HL-60 (cell line): Measurements from ENCODE around the gene WTAP.

ENCODE experiments used
- DNase-seq, 2 experiments: peaks; one replicate each; pipeline ENCODE4 v3.0.0-alpha.2; 2010 to 2020; ENCODE audit warnings: low read depth in 1 of 2, low spot score in 1 of 2
- H3K27ac ChIP-seq: fragments of 250-450 bp; sonication (Bioruptor Pico); replicated peaks from 2 replicates; pipeline ENCODE4 v1.5.1; 2020; ENCODE audit warnings: mild to moderate bottlenecking, moderate library complexity
- H3K27me3 ChIP-seq: fragments of 250-450 bp; sonication (Bioruptor Pico); 2 replicates; pipeline ENCODE4 v1.5.1; 2021; ENCODE audit warnings: mild to moderate bottlenecking, moderate library complexity; ENCODE audit not compliant: insufficient read depth, poor library complexity, severe bottlenecking
- H3K4me3 ChIP-seq: replicated peaks from 2 replicates; pipeline ENCODE4 v1.5.1; 2011; ENCODE audit warnings: mild to moderate bottlenecking, control low read depth, low read length; ENCODE audit not compliant: insufficient read depth
- GABPA ChIP-seq: IDR thresholded peaks from 2 replicates; pipeline ENCODE4 v1.6.1; 2012; ENCODE audit warnings: low read depth
- POLR2AphosphoS5 ChIP-seq: IDR thresholded peaks from 2 replicates; pipeline ENCODE4 v1.6.1; 2012; ENCODE audit warnings: low read depth
- SPI1 ChIP-seq: IDR thresholded peaks from 2 replicates; pipeline ENCODE4 v1.6.1; 2012; ENCODE audit warnings: low read depth, mild to moderate bottlenecking, borderline replicate concordance
- TF ChIP-seq, protein P1 (sequence below): IDR thresholded peaks from 2 replicates; pipeline ENCODE4 v1.6.1; 2012; ENCODE audit warnings: low read depth; ENCODE audit not compliant: insufficient replicate concordance
- TF ChIP-seq, protein P2 (sequence below): IDR thresholded peaks from one replicate; pipeline ENCODE4 v1.5.1; 2011; ENCODE audit warnings: low read length, control low read depth, inconsistent platforms; ENCODE audit not compliant: insufficient read depth

Gene WTAP

DNA sequence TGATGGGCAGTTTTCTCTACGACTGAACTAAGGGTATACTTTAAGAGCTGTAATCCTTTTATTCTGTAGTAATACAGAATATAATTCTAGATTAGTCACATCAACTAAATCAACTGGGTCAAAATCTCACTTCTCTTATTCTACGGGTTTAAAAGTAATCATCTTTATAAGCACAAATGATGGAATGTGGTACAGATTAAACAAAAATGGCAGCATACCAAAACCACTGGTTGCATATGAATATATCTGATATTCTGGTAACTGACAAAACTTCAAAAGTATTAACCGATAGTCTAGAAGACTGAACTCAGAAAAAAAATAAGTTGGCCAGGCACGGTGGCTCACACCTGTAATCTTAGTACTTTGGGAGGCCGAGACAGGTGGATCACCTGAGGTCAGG is 41.3 kb upstream of the WTAP start:
- H3K27me3 ChIP-seq = no peaks in the 10 kb centered on the region
- DNase-seq = no peak
- H3K27ac ChIP-seq = no peak overlapping the region
- TF ChIP-seq, protein P1, sequence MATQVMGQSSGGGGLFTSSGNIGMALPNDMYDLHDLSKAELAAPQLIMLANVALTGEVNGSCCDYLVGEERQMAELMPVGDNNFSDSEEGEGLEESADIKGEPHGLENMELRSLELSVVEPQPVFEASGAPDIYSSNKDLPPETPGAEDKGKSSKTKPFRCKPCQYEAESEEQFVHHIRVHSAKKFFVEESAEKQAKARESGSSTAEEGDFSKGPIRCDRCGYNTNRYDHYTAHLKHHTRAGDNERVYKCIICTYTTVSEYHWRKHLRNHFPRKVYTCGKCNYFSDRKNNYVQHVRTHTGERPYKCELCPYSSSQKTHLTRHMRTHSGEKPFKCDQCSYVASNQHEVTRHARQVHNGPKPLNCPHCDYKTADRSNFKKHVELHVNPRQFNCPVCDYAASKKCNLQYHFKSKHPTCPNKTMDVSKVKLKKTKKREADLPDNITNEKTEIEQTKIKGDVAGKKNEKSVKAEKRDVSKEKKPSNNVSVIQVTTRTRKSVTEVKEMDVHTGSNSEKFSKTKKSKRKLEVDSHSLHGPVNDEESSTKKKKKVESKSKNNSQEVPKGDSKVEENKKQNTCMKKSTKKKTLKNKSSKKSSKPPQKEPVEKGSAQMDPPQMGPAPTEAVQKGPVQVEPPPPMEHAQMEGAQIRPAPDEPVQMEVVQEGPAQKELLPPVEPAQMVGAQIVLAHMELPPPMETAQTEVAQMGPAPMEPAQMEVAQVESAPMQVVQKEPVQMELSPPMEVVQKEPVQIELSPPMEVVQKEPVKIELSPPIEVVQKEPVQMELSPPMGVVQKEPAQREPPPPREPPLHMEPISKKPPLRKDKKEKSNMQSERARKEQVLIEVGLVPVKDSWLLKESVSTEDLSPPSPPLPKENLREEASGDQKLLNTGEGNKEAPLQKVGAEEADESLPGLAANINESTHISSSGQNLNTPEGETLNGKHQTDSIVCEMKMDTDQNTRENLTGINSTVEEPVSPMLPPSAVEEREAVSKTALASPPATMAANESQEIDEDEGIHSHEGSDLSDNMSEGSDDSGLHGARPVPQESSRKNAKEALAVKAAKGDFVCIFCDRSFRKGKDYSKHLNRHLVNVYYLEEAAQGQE = no peak
- TF ChIP-seq, protein P2, sequence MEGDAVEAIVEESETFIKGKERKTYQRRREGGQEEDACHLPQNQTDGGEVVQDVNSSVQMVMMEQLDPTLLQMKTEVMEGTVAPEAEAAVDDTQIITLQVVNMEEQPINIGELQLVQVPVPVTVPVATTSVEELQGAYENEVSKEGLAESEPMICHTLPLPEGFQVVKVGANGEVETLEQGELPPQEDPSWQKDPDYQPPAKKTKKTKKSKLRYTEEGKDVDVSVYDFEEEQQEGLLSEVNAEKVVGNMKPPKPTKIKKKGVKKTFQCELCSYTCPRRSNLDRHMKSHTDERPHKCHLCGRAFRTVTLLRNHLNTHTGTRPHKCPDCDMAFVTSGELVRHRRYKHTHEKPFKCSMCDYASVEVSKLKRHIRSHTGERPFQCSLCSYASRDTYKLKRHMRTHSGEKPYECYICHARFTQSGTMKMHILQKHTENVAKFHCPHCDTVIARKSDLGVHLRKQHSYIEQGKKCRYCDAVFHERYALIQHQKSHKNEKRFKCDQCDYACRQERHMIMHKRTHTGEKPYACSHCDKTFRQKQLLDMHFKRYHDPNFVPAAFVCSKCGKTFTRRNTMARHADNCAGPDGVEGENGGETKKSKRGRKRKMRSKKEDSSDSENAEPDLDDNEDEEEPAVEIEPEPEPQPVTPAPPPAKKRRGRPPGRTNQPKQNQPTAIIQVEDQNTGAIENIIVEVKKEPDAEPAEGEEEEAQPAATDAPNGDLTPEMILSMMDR = no peak
- no peak for TF ChIP-seq SPI1
- no peak for TF ChIP-seq POLR2AphosphoS5
- no peak overlapping the region for H3K4me3 ChIP-seq

DNA sequence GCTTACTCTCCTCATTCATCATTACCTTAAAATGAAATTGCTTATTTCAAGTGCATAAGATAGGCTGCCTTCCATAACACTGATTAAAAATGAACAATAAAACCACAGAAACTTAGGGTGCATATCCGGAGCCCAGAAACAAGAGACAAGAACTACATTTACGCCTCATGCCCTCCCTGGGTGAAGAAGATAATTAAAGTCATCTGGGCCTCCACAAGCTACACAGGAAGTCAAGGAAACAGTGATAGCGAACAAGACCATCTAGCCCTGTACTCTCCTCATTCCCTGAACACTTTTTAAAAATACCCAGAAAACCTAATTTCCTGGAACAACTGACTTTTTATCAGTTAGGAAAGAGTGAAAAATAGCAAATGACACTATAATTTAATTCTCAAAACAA is 40.6 kb upstream of the WTAP start:
- DNase-seq = no peak
- Histone ChIP-seq H3K27ac (no peak overlapping the region), H3K4me3 (no peak overlapping the region), H3K27me3 (no peaks in the 10 kb centered on the region)
- TF ChIP-seq POLR2AphosphoS5 = no peak
- TF ChIP-seq, protein P2 = no peak
- TF ChIP-seq GABPA = no peak
- no peak for TF ChIP-seq SPI1
- TF ChIP-seq, protein P1 = no peak

DNA sequence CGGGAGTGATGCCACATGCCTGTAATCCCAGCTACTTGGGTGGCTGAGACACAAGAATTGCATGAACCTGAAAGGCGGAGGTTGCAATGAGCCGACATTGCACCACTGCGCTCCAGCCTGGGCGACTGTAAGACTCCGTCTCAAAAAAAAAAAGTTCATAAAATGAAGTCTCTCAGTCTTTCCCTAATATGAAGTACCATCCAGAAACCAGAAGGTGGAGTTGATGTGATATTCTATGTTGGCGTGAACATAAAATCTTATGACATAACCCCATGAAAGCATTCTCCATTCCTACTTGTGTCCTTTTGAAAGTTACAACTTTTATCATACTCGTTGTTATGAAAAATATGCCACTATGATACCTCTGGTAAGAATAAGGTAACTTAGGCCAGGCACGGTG is 40.0 kb upstream of the WTAP start:
- H3K27me3 ChIP-seq = no peaks in the 10 kb centered on the region
- no peak overlapping the region for H3K4me3 ChIP-seq
- TF ChIP-seq SPI1 = no peak
- no peak for TF ChIP-seq GABPA
- no peak for TF ChIP-seq POLR2AphosphoS5
- TF ChIP-seq, protein P1 = no peak
- TF ChIP-seq, protein P2 = no peak
- DNase-seq = no peak
- H3K27ac ChIP-seq = no peak overlapping the region
